ENCODE data around the gene LYRM9. TPM values are rescaled to one million over a fixed set of nuclear protein-coding genes. Genes with fewer than 3 reads are reported as not detected.

Gene LYRM9
- total and polyA plus RNA-seq, 9 of the 15 experiments (the other 6 are each of a cell fraction or from before 2014, with no cell fraction given), result 0.98 to 4.7 (median 1.8) TPM

- no peaks in the 10 kb centered on the region for H3K27me3 ChIP-seq (ENCODE audit: control insufficient read depth in 2 of 2, insufficient read depth in 2 of 2, low read length in 2 of 2)
- BruUV-seq (replicated peaks), result no TSS peak
- 49% methylated on average over 7 of the region's 7 CpGs for WGBS (ENCODE audit: insufficient coverage, low coverage, missing lambda C conversion rate)
- no peaks in the 10 kb centered on the region for H3K36me3 ChIP-seq (ENCODE audit: control insufficient read depth, insufficient read depth, low read length)
- H3K4me3 ChIP-seq, result no peak overlapping the region
- ChIA-PET POLR2A (no interaction called here), CTCF (ENCODE audit: low intra/inter-chr PET ratio) (no interaction called here)
- no peak overlapping the region; the same call in 1 of the 2 replicates for H2AFZ ChIP-seq (ENCODE audit: low read depth, low read length)
- H3K4me1 ChIP-seq (replicated peaks in 1 of 2; ENCODE audit: control insufficient read depth in 2 of 2, insufficient read depth in 2 of 2, low read length in 2 of 2), result peaks cover 0 to 3% of the 10 kb centered on the region in 2 experiments; a peak in 2 of 5 replicates
- ATAC-seq (no peak), DNase-seq (ENCODE audit: extremely low read depth in 1 of 4, low spot score in 3 of 4) (no peak), FAIRE-seq (no peak)
- no peaks in the 10 kb centered on the region for H4K20me1 ChIP-seq (replicated peaks; ENCODE audit: control insufficient read depth, insufficient read depth, low read length)
- in situ Hi-C loops (cut with MboI) (no loop called here), intact Hi-C loops (cut with micrococcal nuclease) (no loop called here)
- H3K9ac ChIP-seq (ENCODE audit: insufficient read depth in 1 of 2, low read depth in 2 of 2, low read length in 2 of 2), result no peak overlapping the region
- no peaks in the 10 kb centered on the region for H3K9me3 ChIP-seq (replicated peaks; ENCODE audit: control insufficient read depth, insufficient read depth, low read depth, low read length)
- H3K9me1 ChIP-seq (ENCODE audit: control insufficient read depth, insufficient read depth, low read length), result no peaks in the 10 kb centered on the region
- no peak overlapping the region for H3K27ac ChIP-seq (ENCODE audit: extremely low read depth, low read depth, low read length)
- no peaks in the 10 kb centered on the region for H3K79me2 ChIP-seq (ENCODE audit: control insufficient read depth, insufficient read depth, low read length)
- no peak overlapping the region for H3K4me2 ChIP-seq (ENCODE audit: insufficient read depth, low read length)
- no peak for TF ChIP-seq ZNF696 (CRISPR knock-in tag; conservative IDR thresholded peaks at IDR 0.05)
- no peak for TF ChIP-seq EZH2 (IDR thresholded peaks at IDR 0.05; ENCODE audit: borderline replicate concordance, low read depth, low read length)
- no peak for TF ChIP-seq ELK3 (CRISPR knock-in tag; IDR thresholded peaks at IDR 0.05)
- no peak for TF ChIP-seq ZMIZ1 (IDR thresholded peaks at IDR 0.05; ENCODE audit: low read depth in 2 of 2, low read length in 2 of 2)
- TF ChIP-seq RUNX1 (IDR thresholded peaks at IDR 0.05; ENCODE audit: low read depth), result no peak
- TF ChIP-seq ATF3 (IDR thresholded peaks at IDR 0.05), result no peak
- TF ChIP-seq ATF3 (CRISPR knock-in tag; conservative IDR thresholded peaks at IDR 0.05), result no peak
- no peak for TF ChIP-seq TFE3 (CRISPR knock-in tag; IDR thresholded peaks at IDR 0.05)
- no peak for TF ChIP-seq ZNF76 (CRISPR knock-in tag; IDR thresholded peaks at IDR 0.05; ENCODE audit: borderline replicate concordance)
- no peak for TF ChIP-seq HMG20A (CRISPR knock-in tag; conservative IDR thresholded peaks at IDR 0.05)
- TF ChIP-seq PKNOX1 (IDR thresholded peaks at IDR 0.05), result no peak
- TF ChIP-seq SIN3A (IDR thresholded peaks at IDR 0.05; ENCODE audit: borderline replicate concordance in 2 of 2, control insufficient read depth in 1 of 2, low read depth in 2 of 2, low read length in 2 of 2), result no peak
- no peak for TF ChIP-seq ZNF707 (CRISPR knock-in tag; conservative IDR thresholded peaks at IDR 0.05)
- no peak for TF ChIP-seq FOXP1 (CRISPR knock-in tag; IDR thresholded peaks at IDR 0.05)
- no peak for TF ChIP-seq ETV1 (tag; conservative IDR thresholded peaks at IDR 0.05; ENCODE audit: low read depth)
These were observed 22.5 kb upstream of the LYRM9 start for GRCh38 chr17:27915709-27916108.

Data from K562 (cell line).